Lung (tissue), 12 donors: ENCODE results near the gene SELENOF. TPM values are rescaled to one million over a fixed set of nuclear protein-coding genes. Genes with fewer than 3 reads are reported as not detected.

ENCODE experiments used
- ATAC-seq: fragments of 200-7000 bp; cut with Tn5 transposase; one replicate; pipeline ENCODE4 v1.9.1; 2020; ENCODE audit warnings: moderate number of reproducible peaks; ENCODE audit not compliant: insufficient read depth, low FRiP score
- DNase-seq, 3 donors: peaks; one replicate each; pipeline ENCODE4 v3.0.0-alpha.2; 2013 to 2017
- H3K27ac ChIP-seq, 2 donors: one replicate each; pipeline ENCODE4 v1.5.1; 2013; ENCODE audit warnings: mild to moderate bottlenecking in 2 of 2, moderate library complexity in 2 of 2, control low read depth in 1 of 2, inconsistent platforms in 1 of 2, low read depth in 1 of 2, low read length in 1 of 2
- H3K27me3 ChIP-seq, 3 donors: one replicate each; pipeline ENCODE4 v1.5.1; 2013; ENCODE audit warnings: low read length in 2 of 3; ENCODE audit not compliant: control insufficient read depth in 3 of 3, insufficient read depth in 3 of 3
- H3K36me3 ChIP-seq, 4 donors: one replicate each; pipeline ENCODE4 v1.5.1; 2013; ENCODE audit warnings: low read length in 4 of 4, mild to moderate bottlenecking in 1 of 4, moderate library complexity in 1 of 4; ENCODE audit not compliant: control insufficient read depth in 4 of 4, insufficient read depth in 4 of 4
- H3K4me1 ChIP-seq, 5 donors: one replicate each; pipeline ENCODE4 v1.5.1; 2013; ENCODE audit warnings: low read length in 5 of 5, mild to moderate bottlenecking in 2 of 5, moderate library complexity in 1 of 5; ENCODE audit not compliant: control insufficient read depth in 5 of 5, insufficient read depth in 5 of 5
- H3K4me3 ChIP-seq: one replicate; pipeline ENCODE4 v1.5.1; 2013; ENCODE audit warnings: mild to moderate bottlenecking, control low read depth, moderate library complexity
- H3K9ac ChIP-seq, 2 donors: one replicate each; pipeline ENCODE4 v1.5.1; 2013; ENCODE audit warnings: low read length in 2 of 2, control low read depth in 1 of 2; ENCODE audit not compliant: insufficient read depth in 1 of 2
- H3K9me3 ChIP-seq, 4 donors: one replicate each; pipeline ENCODE4 v1.5.1; 2013; ENCODE audit warnings: low read length in 3 of 4, mild to moderate bottlenecking in 1 of 4, moderate library complexity in 1 of 4; ENCODE audit not compliant: control insufficient read depth in 4 of 4, insufficient read depth in 3 of 4
- WGBS, 2 donors: extraction: QIAGEN DNeasy Blood & Tissue Kit; methylation state at CpG; one replicate each; pipeline ENCODE4 v1.1.7; 2013; 5-methylcytosine and 5-hydroxymethylcytosine counted together
- polyA plus RNA-seq, 2 donors: library from polyadenylated mRNA; stranded (reverse); fragments of 200-250 nt; gene quantifications; one replicate each; pipeline ENCODE4 v1.2.1, GENCODE V29; 2013
- total RNA-seq, 2 donors: library from RNA; depleted of rRNA in 1 of 2; stranded (reverse); fragments of >200 nt in 1 of 2; gene quantifications; one replicate each; pipeline ENCODE4 v1.2.1, GENCODE V29; 2014 to 2021
- TF ChIP-seq, protein P1 (sequence below): IDR thresholded peaks from 2 replicates; pipeline ENCODE4 v1.5.1; 2012; ENCODE audit warnings: mild to moderate bottlenecking; ENCODE audit errors: control extremely low read depth, extremely low read depth
- donor health status: control.
- donor health status: control.
- donor health status: Bipolar disorder and iron deficiency.
- donor health status: healthy.
- donor health status: DM: yes; HTN: yes; CAD: no.

SELENOF gene
- total and polyA plus RNA-seq, 4 donors = 132 to 240 (median 207) TPM

DNA sequence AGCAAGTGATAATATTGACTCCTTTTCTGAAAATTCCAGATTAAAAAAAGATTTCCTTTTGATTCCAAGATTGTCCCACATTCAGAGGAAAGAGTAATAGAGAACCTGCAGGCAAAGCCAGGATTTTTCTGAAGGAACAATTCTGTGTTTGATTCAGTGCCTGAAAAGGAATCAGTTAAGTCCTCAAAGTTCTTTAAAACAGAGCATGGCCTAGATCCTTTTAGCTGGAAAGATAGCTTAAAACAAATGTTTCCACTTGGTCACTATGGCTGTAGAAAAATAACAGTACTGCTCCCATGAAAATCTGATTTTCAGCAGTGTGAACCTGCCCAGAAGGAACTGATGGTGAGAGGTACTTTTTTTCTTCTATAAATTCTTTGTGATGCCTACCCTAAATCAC is 42.3 kb upstream of the SELENOF start:
- no peak overlapping the region for H3K4me3 ChIP-seq
- no peak for DNase-seq
- no peak for ATAC-seq
- H3K9ac ChIP-seq = no peak overlapping the region
- H3K9me3 ChIP-seq = no peaks in the 10 kb centered on the region
- no peaks in the 10 kb centered on the region for H3K27me3 ChIP-seq
- peaks cover 1 to 13% (median 6%) of the 10 kb centered on the region in 5 donors for H3K4me1 ChIP-seq
- H3K27ac ChIP-seq = no peak overlapping the region
- TF ChIP-seq, protein P1, sequence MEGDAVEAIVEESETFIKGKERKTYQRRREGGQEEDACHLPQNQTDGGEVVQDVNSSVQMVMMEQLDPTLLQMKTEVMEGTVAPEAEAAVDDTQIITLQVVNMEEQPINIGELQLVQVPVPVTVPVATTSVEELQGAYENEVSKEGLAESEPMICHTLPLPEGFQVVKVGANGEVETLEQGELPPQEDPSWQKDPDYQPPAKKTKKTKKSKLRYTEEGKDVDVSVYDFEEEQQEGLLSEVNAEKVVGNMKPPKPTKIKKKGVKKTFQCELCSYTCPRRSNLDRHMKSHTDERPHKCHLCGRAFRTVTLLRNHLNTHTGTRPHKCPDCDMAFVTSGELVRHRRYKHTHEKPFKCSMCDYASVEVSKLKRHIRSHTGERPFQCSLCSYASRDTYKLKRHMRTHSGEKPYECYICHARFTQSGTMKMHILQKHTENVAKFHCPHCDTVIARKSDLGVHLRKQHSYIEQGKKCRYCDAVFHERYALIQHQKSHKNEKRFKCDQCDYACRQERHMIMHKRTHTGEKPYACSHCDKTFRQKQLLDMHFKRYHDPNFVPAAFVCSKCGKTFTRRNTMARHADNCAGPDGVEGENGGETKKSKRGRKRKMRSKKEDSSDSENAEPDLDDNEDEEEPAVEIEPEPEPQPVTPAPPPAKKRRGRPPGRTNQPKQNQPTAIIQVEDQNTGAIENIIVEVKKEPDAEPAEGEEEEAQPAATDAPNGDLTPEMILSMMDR = no peak
- H3K36me3 ChIP-seq = no peaks in the 10 kb centered on the region

DNA sequence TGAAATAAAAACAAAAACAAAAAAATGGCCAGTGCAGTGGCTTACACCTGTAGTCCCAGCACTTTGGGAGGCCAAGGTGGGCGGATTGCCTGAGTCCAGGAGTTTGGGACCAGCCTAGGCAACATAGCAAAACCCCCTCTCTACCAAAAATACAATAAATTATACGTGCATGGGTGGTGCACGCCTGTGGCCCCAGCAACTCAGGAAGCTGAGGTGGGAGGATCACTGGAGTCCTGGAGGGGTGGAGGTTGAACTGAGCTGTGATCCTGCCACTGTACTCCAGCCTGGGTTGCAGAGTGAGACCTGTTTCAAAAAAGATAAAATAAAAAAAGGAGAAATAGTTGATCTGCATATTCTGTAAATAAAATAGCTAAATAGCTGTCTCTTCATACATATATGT is 41.8 kb upstream of the SELENOF start:
- 87 to 91% methylated on average over 3 of the region's 3 CpGs for WGBS, 2 donors
- no peak overlapping the region for H3K9ac ChIP-seq
- no peaks in the 10 kb centered on the region for H3K27me3 ChIP-seq
- TF ChIP-seq, protein P1 = no peak
- no peak for ATAC-seq
- H3K4me1 ChIP-seq = peaks cover 1 to 18% (median 10%) of the 10 kb centered on the region in 5 donors
- H3K36me3 ChIP-seq = no peaks in the 10 kb centered on the region
- no peak overlapping the region for H3K4me3 ChIP-seq
- no peaks in the 10 kb centered on the region for H3K9me3 ChIP-seq
- no peak overlapping the region for H3K27ac ChIP-seq
- no peak for DNase-seq

DNA sequence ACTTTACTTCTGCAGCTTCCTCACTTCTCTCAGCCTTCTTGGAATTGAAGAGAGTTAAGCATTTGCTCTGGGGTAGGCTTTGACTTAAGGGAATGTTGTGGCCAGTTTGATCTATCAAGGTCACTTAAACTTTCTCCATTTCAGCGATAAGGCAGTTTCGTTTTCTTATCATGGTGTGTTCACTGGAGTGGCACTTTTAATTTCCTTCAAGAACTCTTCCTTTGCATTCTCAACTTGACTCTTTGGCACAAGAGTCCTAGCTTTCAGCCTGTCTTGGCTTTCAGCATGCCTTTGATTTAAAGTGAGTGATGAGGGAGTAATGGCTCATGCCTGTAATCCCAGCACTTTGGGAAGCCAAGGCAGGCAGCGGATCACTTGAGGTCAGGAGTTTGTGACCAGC is 39.2 kb upstream of the SELENOF start:
- 48 to 71% methylated on average over 3 of the region's 3 CpGs for WGBS, 2 donors
- H3K4me3 ChIP-seq = no peak overlapping the region
- H3K27me3 ChIP-seq = no peaks in the 10 kb centered on the region
- DNase-seq (peak in 2 of 3 donors; percentile 55 to 67), ATAC-seq (peak; percentile 85)
- H3K9me3 ChIP-seq = no peaks in the 10 kb centered on the region
- H3K4me1 ChIP-seq = peaks cover 1 to 30% (median 10%) of the 10 kb centered on the region in 5 donors
- H3K9ac ChIP-seq = no peak overlapping the region
- TF ChIP-seq, protein P1 = no peak
- peak overlapping the region in 1 of 2 donors; percentile 47 for H3K27ac ChIP-seq
- H3K36me3 ChIP-seq = no peaks in the 10 kb centered on the region

DNA sequence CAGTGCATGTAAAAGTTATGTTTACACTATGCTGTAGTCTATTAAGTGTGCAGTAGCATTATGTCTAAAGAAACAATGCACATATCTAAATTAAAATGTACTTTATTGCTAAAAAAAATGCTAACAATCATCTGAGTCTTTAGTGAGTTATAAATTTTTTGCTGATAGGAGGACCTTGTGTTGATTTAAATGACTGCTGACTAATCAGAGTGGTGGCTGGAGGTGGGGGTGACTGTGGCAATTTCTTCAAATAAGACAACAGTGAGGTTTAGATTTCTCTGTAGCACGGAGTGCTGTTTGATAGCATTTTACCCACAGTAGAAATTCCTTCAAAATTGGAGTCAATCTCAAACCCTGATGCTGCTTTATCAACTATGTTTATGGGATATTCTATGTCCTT is 37.5 kb upstream of the SELENOF start:
- H3K9me3 ChIP-seq = no peaks in the 10 kb centered on the region
- 93 to 95% methylated on average over 1 of the region's 1 CpG for WGBS, 2 donors
- no peaks in the 10 kb centered on the region for H3K27me3 ChIP-seq
- no peak overlapping the region for H3K27ac ChIP-seq
- peaks cover 1 to 44% (median 15%) of the 10 kb centered on the region in 5 donors for H3K4me1 ChIP-seq
- ATAC-seq = no peak
- H3K4me3 ChIP-seq = no peak overlapping the region
- no peak for DNase-seq
- TF ChIP-seq, protein P1 = no peak
- no peak overlapping the region for H3K9ac ChIP-seq
- no peaks in the 10 kb centered on the region for H3K36me3 ChIP-seq
